WI38 (cell line): Measurements from ENCODE around the gene LPIN1.
"Not testable (repeated sequence)": the region's sequence is repeated elsewhere in the genome, so short reads cannot be mapped to it uniquely, and the experiment has no call there.

ENCODE experiments used
- H3K4me3 ChIP-seq: 2 replicates; pipeline ENCODE4 v1.5.1; 2011; ENCODE audit warnings: low read depth, mild to moderate bottlenecking, control low read depth, low read length
- CTCF ChIP-seq: IDR thresholded peaks from 2 replicates; pipeline ENCODE4 v1.5.1; 2012; ENCODE audit warnings: low read depth, mild to moderate bottlenecking, control low read depth, low read length

LPIN1 gene

GRCh38 chr2:11821705-11822104, 75.3 kb downstream of the LPIN1 start:
- no peak overlapping the region for H3K4me3 ChIP-seq
- TF ChIP-seq CTCF, result no peak

DNA sequence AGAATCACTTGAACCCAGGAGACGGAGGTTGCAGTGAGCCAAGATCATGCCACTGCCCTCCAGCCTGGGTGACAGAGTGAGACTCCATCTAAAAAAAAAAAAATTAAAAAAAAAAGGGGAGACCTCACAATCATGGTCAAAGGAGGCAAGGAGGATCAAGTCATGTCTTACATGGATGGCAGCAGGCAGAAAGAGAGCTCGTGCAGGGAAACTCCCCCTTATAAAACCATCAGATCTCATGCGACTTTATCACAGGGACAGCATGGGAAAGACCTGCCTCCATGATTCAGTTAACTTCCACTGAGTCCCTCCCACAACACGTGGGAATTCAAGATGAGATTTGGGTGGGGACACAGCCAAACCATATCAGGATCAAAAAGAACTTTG, 75.9 kb downstream of the LPIN1 start:
- H3K4me3 ChIP-seq, result not testable (repeated sequence)

DNA sequence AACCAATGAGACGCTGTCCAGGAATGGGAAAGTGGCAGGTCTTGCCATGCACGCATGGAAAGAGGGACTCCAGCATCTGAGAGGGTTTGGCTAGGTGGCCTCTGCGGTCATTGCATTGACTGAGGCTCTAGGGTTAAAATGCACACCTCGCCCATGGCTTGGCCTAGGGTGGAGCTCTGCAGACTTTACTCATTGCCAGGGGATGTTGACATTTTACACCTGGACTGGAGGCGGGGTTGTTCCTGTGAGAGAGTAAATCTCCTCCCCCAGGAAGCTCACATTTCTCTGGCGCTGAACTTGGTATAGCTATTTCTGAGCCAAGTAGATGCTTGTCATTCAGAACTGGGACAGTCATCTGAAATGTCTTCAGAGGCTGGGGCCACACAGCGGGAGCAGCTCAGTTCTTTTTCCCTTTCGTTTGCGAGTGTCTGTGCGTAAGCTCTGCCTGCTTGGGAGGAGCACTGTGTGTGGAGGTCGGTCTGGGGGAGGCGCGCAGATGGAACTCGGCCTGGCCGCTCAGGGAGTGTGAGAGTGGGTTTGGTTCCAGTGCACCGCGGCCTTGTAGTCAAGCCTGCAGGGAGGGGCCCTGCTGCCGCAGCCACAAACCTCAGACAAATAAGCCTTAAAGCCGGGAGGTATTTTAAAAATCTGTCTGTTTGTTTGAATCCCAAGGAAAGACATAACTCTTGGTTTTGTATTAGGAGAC, 76.5 kb downstream of the LPIN1 start:
- H3K4me3 ChIP-seq, result no peak overlapping the region
- TF ChIP-seq CTCF, result no peak

DNA sequence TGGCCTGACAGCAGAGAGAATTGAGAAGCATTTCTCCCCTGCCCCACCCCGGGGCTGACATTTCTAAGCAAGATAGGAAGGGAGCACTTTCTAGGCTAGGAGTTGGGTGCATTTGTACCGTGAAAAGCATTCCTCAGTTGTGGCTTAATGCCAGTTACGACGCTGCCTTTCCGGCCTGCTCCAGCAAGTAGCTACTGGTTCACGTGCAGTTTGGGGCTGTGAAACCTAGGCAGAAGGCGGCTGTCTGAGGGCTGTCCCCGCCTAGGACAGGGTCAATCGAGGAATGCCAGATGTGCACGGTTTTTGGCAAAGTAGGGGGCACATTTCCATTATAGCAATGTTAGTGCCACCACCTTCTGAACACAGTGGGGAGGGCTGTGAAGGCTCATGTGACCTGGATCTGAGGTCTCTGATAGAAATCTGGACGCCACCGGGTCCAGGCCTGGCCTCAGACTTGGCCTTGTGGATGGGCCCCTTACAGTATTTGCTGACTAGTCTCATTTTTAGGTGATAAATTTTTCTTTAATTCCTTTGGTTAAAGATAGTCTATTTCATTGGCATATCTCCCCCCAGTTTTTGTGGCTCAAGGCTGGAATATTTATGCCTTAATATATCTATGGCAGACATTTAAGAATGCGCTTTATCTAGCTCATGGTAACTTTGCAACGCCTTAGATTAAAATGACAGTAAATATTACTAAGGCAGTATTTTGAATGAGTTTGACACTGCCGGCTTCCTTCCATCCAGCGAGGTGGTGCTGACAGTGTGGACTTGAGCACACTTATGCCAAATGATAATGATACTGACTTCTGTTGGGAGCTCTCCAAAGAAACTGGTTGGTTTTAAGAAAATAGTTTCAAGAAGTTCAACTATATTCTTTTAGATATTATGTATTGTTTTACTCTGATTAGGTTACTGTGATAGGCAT, 78.7 kb downstream of the LPIN1 start:
- TF ChIP-seq CTCF, result no peak
- H3K4me3 ChIP-seq, result no peak overlapping the region

GRCh38 chr2:11827547-11827946, 81.1 kb downstream of the LPIN1 start:
- no peak overlapping the region for H3K4me3 ChIP-seq
- TF ChIP-seq CTCF, result no peak

GRCh38 chr2:11828933-11829323, 82.5 kb downstream of the LPIN1 start:
- no peak overlapping the region for H3K4me3 ChIP-seq
- TF ChIP-seq CTCF, result no peak; the same call in 1 of the 2 replicates

- H3K4me3 ChIP-seq, result peak overlapping the region; percentile 49
- TF ChIP-seq CTCF, result peak; percentile 38
Observed at GRCh38 chr2:11829324-11829946, 83.0 kb downstream of the LPIN1 start.
